LNCaP clone FGC (cell line): ENCODE measurements around the gene CCDC97.

Experiments used
- DNase-seq: peaks from one replicate; pipeline ENCODE4 v3.0.0-alpha.2; 2011; ENCODE audit warnings: low read depth
- H3K4me3 ChIP-seq: 2 replicates; pipeline ENCODE4 v1.5.1; 2011; ENCODE audit warnings: mild to moderate bottlenecking, low read depth, low read length, control low read depth
- TF ChIP-seq, protein P1 (sequence below): IDR thresholded peaks from 2 replicates; pipeline ENCODE4 v1.5.1; 2012; ENCODE audit warnings: mild to moderate bottlenecking; ENCODE audit not compliant: control insufficient read depth, insufficient read depth; ENCODE audit errors: extremely low read depth

CCDC97 gene

DNA sequence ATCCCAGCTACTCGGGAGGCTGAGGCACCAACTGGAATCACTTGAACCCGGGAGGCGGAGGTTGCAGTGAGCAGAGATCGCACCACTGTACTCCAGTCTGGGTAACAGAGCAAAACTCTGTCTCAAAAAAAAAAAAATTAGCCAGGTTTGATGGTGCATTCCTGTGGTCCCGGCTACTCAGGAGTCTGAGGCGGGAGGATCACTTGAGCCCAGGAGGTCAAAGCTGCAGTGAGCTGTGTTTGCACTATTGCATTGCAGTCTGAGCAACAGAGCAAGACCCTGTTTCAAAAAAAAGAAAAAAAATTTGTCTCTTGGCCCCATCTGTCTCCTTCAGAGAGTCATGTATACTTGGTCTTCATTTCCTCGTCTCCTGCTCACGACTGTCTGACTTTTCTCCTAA is 1.6 kb downstream of the CCDC97 start:
- DNase-seq: no peak
- H3K4me3 ChIP-seq: peak overlapping the region; percentile 67
- TF ChIP-seq, protein P1, sequence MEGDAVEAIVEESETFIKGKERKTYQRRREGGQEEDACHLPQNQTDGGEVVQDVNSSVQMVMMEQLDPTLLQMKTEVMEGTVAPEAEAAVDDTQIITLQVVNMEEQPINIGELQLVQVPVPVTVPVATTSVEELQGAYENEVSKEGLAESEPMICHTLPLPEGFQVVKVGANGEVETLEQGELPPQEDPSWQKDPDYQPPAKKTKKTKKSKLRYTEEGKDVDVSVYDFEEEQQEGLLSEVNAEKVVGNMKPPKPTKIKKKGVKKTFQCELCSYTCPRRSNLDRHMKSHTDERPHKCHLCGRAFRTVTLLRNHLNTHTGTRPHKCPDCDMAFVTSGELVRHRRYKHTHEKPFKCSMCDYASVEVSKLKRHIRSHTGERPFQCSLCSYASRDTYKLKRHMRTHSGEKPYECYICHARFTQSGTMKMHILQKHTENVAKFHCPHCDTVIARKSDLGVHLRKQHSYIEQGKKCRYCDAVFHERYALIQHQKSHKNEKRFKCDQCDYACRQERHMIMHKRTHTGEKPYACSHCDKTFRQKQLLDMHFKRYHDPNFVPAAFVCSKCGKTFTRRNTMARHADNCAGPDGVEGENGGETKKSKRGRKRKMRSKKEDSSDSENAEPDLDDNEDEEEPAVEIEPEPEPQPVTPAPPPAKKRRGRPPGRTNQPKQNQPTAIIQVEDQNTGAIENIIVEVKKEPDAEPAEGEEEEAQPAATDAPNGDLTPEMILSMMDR: no peak

DNA sequence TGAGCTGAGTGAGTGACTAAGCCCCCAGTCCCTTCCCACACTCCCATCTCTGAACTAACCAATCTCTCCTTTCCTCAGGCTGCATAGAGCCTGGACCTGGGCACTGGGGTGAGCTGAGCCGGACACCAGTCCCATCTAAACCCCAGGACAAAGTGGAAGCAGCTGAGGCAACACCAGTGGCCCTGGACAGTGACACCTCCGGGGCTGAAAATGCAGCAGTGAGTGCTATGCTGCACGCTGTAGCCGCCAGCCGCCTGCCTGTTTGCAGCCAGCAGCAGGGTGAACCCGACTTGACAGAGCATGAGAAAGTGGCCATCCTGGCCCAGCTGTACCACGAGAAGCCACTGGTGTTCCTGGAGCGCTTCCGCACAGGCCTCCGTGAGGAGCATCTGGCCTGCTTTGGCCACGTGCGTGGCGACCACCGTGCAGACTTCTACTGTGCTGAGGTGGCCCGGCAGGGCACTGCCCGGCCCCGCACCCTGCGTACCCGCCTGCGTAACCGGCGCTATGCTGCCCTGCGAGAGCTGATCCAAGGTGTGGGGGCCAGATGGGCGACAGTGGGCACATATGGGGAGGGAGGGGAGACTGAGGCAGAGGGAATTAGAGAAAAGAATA is 6.4 kb downstream of the CCDC97 start:
- DNase-seq: no peak
- H3K4me3 ChIP-seq: no peak overlapping the region
- TF ChIP-seq, protein P1: no peak

DNA sequence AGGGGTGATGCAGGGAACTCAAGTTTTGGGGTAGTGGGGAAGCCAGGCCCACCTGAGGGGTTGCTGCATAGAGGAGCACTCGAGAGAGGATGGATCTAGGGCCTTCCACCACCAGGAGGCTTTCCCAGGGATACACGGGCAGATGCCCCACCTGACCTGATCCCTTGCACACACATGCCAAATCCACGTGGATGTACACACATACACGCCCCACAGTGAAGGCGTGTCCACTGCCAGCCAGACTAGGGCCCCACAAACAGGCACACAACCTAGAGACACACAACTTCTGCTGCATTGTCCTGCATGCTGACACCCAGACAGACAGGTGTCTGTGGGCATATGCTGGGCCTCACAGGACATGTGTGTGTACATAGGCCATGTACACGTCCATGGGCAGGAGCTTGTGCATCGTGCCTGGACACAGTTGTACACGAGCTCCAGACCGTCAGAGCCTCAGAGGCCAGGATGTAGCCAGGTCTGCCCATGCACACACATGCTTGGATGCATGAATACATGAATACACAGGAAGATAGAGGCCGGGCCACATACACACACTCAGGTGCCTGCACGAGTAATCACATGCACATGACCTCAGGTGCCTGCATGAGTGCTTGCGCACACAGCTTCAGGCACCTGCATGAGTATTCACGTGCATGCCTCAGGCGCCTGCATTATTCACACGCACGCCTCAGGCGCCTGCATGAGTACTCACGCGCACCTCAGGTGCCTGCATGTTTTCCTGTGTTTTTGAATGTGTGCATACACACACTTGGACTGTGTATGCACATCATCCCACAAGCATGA is 8.9 kb downstream of the CCDC97 start:
- TF ChIP-seq, protein P1: no peak

DNA sequence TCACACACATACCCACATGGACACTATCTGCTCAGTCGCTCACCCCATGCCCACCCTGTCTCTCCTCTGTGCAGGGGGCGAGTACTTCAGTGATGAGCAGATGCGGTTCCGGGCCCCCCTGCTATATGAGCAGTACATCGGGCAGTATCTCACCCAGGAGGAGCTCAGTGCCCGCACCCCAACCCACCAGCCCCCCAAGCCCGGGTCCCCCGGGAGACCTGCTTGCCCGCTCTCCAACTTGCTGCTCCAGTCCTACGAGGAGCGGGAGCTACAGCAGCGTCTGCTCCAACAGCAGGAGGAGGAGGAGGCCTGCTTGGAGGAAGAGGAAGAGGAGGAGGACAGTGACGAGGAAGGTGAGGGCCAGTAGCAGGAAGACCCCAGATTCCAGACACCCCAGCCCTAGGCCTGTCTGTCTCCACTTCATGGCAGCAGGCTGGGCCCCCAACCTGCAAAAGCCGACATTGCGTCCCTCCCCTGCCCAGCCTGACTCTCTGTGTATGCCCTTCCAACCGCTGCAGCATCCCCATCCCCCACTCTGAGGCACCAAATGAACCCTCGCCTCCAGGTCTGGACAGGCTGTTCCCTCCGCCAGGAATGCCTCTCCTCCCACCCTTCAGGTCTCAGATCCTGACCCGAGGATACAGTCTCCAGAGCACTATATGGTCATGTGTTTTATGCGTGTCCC is 9.7 kb downstream of the CCDC97 start:
- TF ChIP-seq, protein P1: no peak
- DNase-seq: no peak
- H3K4me3 ChIP-seq: no peak overlapping the region

More for the DNA sequence above, 8.9 kb downstream of the CCDC97 start:
- no peak for DNase-seq
- H3K4me3 ChIP-seq: no peak overlapping the region

DNA sequence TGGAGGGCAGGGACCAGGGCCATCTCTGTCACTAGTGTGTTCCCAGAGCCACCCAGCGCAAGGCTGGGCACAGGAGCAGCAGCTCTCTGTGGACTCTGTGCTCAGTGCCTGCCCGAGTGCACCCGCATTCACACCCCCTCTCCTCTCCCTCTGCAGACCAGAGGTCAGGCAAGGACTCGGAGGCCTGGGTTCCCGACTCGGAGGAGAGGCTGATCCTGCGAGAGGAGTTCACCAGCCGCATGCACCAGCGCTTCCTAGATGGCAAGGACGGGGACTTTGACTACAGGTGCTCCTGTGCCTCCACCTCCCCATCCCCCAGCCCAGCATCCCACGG is 10.2 kb downstream of the CCDC97 start:
- TF ChIP-seq, protein P1: no peak
- no peak overlapping the region for H3K4me3 ChIP-seq

DNA sequence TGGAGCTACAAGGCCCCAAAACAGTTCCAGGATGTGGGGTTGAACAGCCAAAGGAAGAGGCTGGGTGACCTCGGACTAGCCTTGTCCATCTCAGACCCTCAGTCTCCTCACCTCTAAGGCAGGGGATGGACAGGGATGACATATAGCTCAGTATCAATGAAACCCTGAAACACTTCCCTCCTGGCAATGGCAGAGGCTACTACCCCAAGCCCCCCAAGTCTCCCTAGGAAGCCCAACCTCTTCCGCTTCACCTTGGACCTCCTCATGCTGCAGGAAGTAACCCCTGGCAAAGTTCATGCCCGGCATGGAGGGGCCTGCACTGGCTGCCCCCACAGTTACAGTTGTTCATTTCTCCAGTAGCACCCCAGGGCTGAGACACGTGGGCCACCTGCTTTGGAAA is 10.6 kb downstream of the CCDC97 start:
- no peak overlapping the region for H3K4me3 ChIP-seq
- no peak for DNase-seq
- TF ChIP-seq, protein P1: no peak

More for the DNA sequence above, 10.2 kb downstream of the CCDC97 start:
- no peak for DNase-seq
